HAP-1 (cell line): Measurements from ENCODE around the gene EML1.
"Not testable (repeated sequence)": the region's sequence is repeated elsewhere in the genome, so short reads cannot be mapped to it uniquely, and the experiment has no call there.

ENCODE experiments used
- DNase-seq, 2 experiments: peaks; one replicate each; pipeline ENCODE4 v3.0.0-alpha.2; 2016 to 2020; ENCODE audit warnings: low spot score in 2 of 2
- H3K27me3 ChIP-seq: fragments of 250-450 bp; sonication (Bioruptor Pico); 2 replicates; pipeline ENCODE4 v1.5.1; 2020; ENCODE audit warnings: low read depth, mild to moderate bottlenecking, moderate library complexity
- H3K36me3 ChIP-seq: fragments of 250-450 bp; sonication (Bioruptor Pico); replicated peaks from 2 replicates; pipeline ENCODE4 v1.5.1; 2020; ENCODE audit warnings: mild to moderate bottlenecking
- H3K4me1 ChIP-seq: fragments of 250-450 bp; sonication (Bioruptor Pico); 2 replicates; pipeline ENCODE4 v1.5.1; 2020; ENCODE audit warnings: mild to moderate bottlenecking
- H3K4me3 ChIP-seq: fragments of 250-450 bp; sonication (Bioruptor Pico); 2 replicates; pipeline ENCODE4 v1.5.1; 2020; ENCODE audit warnings: mild to moderate bottlenecking, moderate library complexity
- H3K9me3 ChIP-seq: fragments of 250-450 bp; sonication (Bioruptor Pico); 2 replicates; pipeline ENCODE4 v1.5.1; 2020; ENCODE audit warnings: mild to moderate bottlenecking, moderate library complexity
- in situ Hi-C: fragments of 300-500 bp; cut with MboI; formaldehyde crosslinking; loops from 3 replicates; pipeline ENCODE4 v1.14.3; 2020; ENCODE audit warnings: low sequenced_read_pairs, inconsistent platforms, mixed read lengths

The EML1 gene

DNA sequence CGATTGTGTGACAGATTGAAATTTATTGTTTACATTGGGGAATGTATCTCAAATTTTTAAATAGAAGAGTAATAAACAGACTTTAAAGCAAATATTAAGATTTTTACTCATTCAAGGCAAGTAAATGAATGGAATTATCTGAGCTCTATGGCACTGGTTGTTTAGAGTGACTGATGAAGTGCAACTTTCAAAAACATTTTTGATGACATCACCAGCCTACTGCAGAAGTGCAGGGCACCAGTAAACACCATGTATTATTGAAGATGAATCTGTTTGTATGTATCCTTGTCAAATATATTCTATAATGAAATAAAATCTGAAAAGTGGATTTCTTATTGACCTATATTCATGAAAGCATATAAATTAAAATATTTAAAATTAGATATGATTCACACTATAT lies 148.0 kb downstream of the EML1 start:
- no peak for DNase-seq
- Histone ChIP-seq H3K27me3 (no peaks in the 10 kb centered on the region), H3K4me3 (no peak overlapping the region), H3K9me3 (no peaks in the 10 kb centered on the region), H3K4me1 (no peaks in the 10 kb centered on the region; the same call in 1 of the 2 replicates), H3K36me3 (no peaks in the 10 kb centered on the region)
- in situ Hi-C loops: no loop called here

DNA sequence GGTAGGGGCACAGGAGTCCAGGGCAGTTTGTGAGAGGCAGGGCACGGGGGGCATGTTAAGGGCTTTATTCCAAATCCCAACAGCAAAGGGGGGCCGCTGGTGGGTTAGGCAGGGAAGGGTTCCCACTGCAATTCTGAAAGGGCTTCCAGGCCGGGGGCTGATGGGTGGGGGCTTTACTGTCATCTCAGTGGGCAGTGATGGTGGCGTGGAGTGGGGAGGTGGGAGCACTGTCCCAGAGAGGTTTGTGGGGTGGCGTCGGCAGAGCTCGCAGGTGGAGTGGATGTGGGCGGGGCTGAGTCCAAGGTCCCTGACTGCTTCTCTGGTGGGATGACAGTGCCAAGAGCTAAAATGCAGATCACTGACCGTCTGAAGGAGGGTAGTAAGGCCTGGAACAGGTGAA lies 150.4 kb downstream of the EML1 start:
- DNase-seq: no peak
- in situ Hi-C loops: no loop called here
- Histone ChIP-seq H3K4me1 (no peaks in the 10 kb centered on the region; the same call in 1 of the 2 replicates), H3K4me3 (no peak overlapping the region), H3K27me3 (no peaks in the 10 kb centered on the region), H3K9me3 (no peaks in the 10 kb centered on the region), H3K36me3 (no peaks in the 10 kb centered on the region)

- DNase-seq: no peak
- in situ Hi-C loops: no loop called here
- Histone ChIP-seq H3K4me1 (no peaks in the 10 kb centered on the region; the same call in 1 of the 2 replicates), H3K27me3 (no peaks in the 10 kb centered on the region), H3K4me3 (no peak overlapping the region), H3K36me3 (no peaks in the 10 kb centered on the region), H3K9me3 (no peaks in the 10 kb centered on the region)
Observed at GRCh38 chr14:99944241-99944651, 151.0 kb downstream of the EML1 start.

DNA sequence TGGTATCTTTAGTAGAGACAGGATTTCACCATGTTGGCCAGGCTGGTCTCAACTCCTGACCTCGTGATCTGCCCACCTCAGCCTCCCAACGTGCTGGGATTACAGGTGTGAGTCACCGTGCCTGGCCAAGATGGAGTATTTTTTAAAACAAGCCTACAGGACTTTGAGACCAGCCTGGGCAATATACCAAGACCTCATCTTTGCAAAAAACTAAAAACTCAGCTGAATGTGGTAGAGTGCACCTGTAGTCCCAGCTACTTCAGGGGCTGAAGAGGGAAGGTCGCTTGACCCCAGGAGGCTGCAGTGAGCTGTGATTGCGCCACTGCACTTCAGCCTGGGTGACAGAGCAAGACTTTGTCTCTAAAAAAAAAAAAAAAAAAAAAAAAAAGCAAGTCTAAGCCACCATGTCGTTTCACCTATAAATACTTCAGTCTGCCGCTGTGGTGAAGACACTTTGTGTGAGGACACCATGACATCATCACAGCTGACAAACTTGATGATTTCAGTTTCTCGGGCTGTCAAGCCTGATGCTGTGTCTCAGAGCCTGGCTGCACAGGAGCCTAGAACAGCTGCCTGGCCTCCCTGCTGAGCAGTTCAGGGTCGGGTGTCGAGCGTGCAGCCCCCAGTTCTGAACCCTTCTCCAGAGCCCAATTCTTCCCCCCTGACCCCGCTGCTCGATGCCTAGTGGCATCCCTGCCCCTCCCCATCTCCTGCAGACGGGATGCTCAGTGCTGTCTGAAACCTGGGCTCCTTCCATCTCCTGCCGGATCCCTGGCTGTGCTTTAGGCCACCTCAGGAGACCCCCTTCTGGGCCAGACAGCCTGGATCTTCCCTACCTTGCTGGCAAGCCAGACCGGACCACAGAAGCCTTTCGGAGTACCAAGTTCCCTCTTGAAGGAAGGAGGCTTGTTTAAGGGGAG lies 152.8 kb downstream of the EML1 start:
- H3K4me3 ChIP-seq: peak overlapping the region; percentile 29
- no peak for DNase-seq
- no peaks in the 10 kb centered on the region for H3K9me3 ChIP-seq
- in situ Hi-C loops: no loop called here
- H3K27me3 ChIP-seq: no peaks in the 10 kb centered on the region
- no peaks in the 10 kb centered on the region; the same call in 1 of the 2 replicates for H3K4me1 ChIP-seq
- no peaks in the 10 kb centered on the region for H3K36me3 ChIP-seq

GRCh38 chr14:99946652-99947489 lies 153.7 kb downstream of the EML1 start:
- H3K27me3 ChIP-seq: no peaks in the 10 kb centered on the region
- H3K4me3 ChIP-seq: peak overlapping the region; percentile 29
- H3K4me1 ChIP-seq: no peaks in the 10 kb centered on the region; the same call in 1 of the 2 replicates
- DNase-seq: peak; percentile 32 to 77
- no peaks in the 10 kb centered on the region for H3K9me3 ChIP-seq
- in situ Hi-C loops: no loop called here
- no peaks in the 10 kb centered on the region for H3K36me3 ChIP-seq

- Histone ChIP-seq H3K4me3 (no peak overlapping the region), H3K9me3 (no peaks in the 10 kb centered on the region), H3K36me3 (no peaks in the 10 kb centered on the region), H3K4me1 (no peaks in the 10 kb centered on the region; the same call in 1 of the 2 replicates), H3K27me3 (no peaks in the 10 kb centered on the region)
- DNase-seq: no peak
- in situ Hi-C loops: no loop called here
Observed at GRCh38 chr14:99947695-99948094, 154.5 kb downstream of the EML1 start.

- DNase-seq, in situ Hi-C loops, H3K9me3 ChIP-seq, H3K4me3 ChIP-seq, H3K4me1 ChIP-seq, H3K27me3 ChIP-seq, H3K36me3 ChIP-seq: not testable (repeated sequence)
Observed at GRCh38 chr14:99949011-99949732, 156.0 kb downstream of the EML1 start.

DNA sequence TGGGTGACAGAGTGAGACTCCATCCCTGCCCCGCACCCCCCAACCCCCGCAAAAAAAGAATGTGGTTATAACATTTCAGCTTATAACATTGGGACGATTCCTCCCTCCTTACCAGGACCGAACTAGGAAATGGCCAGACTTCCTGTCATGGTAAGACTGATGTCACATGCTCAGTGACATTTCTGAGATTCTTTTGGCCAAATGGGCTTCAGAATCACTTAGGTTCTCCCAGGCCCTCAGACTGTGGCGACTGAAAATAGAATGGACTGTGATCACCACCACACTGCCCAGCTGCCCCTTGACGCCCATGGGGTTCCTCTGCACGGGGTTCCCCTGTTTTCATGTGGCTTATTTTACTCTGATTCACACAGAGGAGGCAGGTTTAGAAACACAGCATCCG lies 157.0 kb downstream of the EML1 start:
- Histone ChIP-seq H3K27me3 (no peaks in the 10 kb centered on the region), H3K4me1 (no peaks in the 10 kb centered on the region; the same call in 1 of the 2 replicates), H3K36me3 (no peaks in the 10 kb centered on the region), H3K9me3 (no peaks in the 10 kb centered on the region), H3K4me3 (no peak overlapping the region)
- in situ Hi-C loops: no loop called here
- no peak for DNase-seq

- Histone ChIP-seq H3K9me3 (no peaks in the 10 kb centered on the region), H3K36me3 (no peaks in the 10 kb centered on the region), H3K4me1 (no peaks in the 10 kb centered on the region; the same call in 1 of the 2 replicates), H3K27me3 (no peaks in the 10 kb centered on the region), H3K4me3 (no peak overlapping the region)
- no peak for DNase-seq
- in situ Hi-C loops: no loop called here
Observed at GRCh38 chr14:99951085-99951484, 157.9 kb downstream of the EML1 start.

- no peaks in the 10 kb centered on the region for H3K36me3 ChIP-seq
- H3K4me3 ChIP-seq: no peak overlapping the region
- no peak for DNase-seq
- in situ Hi-C loops: no loop called here
- H3K4me1 ChIP-seq: no peaks in the 10 kb centered on the region
- H3K9me3 ChIP-seq: no peaks in the 10 kb centered on the region
- no peaks in the 10 kb centered on the region for H3K27me3 ChIP-seq
Observed at GRCh38 chr14:99952039-99952438, 158.8 kb downstream of the EML1 start.

GRCh38 chr14:99952453-99952852 lies 159.2 kb downstream of the EML1 start:
- DNase-seq: no peak
- H3K9me3 ChIP-seq: no peaks in the 10 kb centered on the region
- no peaks in the 10 kb centered on the region for H3K36me3 ChIP-seq
- H3K27me3 ChIP-seq: no peaks in the 10 kb centered on the region
- in situ Hi-C loops: no loop called here
- no peak overlapping the region for H3K4me3 ChIP-seq
- no peaks in the 10 kb centered on the region for H3K4me1 ChIP-seq

GRCh38 chr14:99955826-99956455 lies 162.7 kb downstream of the EML1 start:
- H3K36me3 ChIP-seq: no peaks in the 10 kb centered on the region
- in situ Hi-C loops: no loop called here
- H3K9me3 ChIP-seq: no peaks in the 10 kb centered on the region
- no peaks in the 10 kb centered on the region for H3K4me1 ChIP-seq
- H3K27me3 ChIP-seq: peaks cover 4% of the 10 kb centered on the region; the same call in 1 of the 2 replicates
- DNase-seq: no peak
- H3K4me3 ChIP-seq: no peak overlapping the region

GRCh38 chr14:99958380-99958779 lies 165.2 kb downstream of the EML1 start:
- in situ Hi-C loops: no loop called here
- Histone ChIP-seq H3K4me3 (no peak overlapping the region), H3K4me1 (no peaks in the 10 kb centered on the region), H3K27me3 (peaks cover 4% of the 10 kb centered on the region; the same call in 1 of the 2 replicates), H3K36me3 (no peaks in the 10 kb centered on the region), H3K9me3 (no peaks in the 10 kb centered on the region)
- no peak for DNase-seq
